ENCODE results near the gene FALEC.
"Not testable (repeated sequence)": the region's sequence is repeated elsewhere in the genome, so short reads cannot be mapped to it uniquely, and the experiment has no call there.

The FALEC gene

DNA sequence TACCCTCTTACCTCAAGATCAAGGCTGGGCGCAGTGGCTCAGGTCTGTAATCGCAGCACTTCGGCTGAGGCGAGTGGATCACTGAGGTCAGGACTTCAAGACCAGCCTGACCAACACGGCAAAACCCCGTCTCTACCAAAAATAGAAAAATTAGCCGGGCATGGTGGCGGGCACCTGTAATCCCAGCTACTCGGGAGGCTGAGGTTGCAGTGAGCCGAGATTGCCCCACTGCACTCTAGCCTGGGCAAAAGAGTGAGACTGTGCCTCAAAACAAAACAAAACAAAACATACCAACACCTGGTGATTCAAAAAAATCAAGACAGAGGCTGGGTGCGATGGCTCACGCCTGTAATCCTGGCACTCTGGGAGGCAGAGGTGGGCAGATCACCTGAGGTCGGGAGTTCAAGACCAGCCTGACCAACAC lies 58.1 kb downstream of the FALEC start:
- DNase-seq (ENCODE audit: low read depth in 3 of 3, low spot score in 1 of 3), result not testable (repeated sequence)

DNA sequence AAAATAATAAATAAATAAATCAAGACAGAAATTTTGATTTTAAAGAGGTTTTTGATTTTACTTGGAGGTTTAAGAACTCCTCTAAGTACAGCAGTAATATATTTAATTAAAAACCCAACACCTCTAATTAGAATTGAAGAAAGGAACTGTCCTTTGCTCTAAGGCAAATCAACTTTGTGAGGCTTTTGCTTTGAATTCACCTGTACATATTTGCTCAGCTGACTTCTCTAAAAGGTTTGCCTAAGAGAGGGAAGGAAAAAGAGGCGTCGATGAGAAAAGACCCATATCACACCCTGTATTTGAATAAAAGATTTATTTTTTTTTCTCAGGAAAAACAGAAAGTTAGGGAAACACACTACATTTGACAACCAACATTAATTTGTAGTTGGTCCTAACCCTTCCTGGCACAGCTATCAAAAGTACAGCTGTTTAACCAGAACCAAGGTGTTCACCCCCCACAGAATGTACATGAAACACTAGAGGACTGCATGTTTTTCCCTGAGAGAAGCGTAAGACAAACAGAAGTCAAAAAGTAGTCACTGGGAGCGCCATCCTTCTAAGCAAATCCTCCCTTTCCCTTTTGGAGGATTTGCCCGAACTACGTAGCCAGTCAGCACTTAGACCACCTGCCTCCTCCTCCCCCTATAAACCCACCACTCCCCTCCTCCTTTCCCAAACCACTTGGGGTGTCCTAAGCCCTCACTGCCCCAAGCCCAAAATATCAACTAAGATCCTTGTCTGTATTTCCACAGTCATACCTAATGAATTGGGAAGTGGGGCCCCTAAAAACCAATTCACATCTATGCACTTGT lies 58.9 kb downstream of the FALEC start:
- no peak for DNase-seq (ENCODE audit: low read depth in 3 of 3, low spot score in 1 of 3)

DNA sequence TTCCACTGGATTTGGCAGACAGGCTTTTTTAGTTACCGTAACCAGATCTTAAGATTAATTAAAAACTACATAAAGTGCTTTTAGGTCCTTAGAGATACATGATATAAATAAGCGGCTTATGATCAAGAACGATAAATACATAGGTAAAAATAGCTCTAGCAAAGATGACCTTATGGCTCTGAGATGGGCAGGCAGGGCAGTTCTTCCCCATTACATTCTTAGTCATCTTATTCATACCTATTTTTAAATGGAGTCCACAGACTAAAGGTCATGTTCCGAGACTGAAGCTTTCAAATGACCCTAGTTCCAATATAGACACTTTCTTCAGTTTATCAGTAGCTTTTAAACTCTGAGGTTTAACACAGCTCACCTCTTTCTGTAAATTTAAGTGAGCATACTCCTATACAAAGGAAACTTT lies 59.5 kb downstream of the FALEC start:
- no peak for DNase-seq (ENCODE audit: low read depth in 3 of 3, low spot score in 1 of 3)

DNA sequence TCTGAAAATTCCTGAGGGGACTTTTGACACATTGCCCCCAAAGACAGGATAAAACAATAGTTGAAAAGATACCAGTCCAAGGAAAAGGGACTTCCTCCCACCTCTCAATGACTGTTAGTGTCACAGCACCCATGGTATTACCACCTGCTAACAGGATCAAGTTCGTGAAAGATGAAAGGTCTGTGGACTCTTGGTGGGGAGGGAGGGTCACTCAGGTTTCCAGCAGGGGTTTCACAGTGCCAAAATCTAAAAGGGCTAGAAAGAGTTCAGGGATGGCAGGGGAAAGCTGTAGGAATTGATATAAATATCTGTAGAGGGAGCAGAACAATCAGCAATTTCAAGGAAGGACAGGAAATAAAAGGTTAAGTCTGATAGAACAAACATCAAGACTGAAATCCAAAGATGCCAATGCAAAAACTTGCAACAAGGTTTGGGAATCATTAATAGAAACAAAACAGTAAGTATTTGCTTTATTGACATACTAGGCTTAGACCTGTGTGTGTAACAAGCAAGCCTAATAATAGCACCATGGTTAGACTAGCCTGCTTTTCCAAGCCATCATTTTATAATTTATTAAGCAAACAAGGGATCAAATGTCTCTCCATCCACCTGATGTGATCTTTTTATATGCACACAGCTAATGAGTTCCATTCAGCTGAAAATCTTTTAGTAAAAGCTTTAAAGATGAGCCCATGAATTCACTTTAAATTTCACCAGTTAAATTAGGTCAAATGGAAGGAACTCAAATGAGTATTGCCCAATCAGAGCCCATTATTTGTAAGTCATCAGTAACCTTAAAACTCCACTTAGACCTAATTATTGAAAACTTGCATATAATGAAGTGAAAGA lies 60.2 kb downstream of the FALEC start:
- no peak for DNase-seq (ENCODE audit: low read depth in 3 of 3, low spot score in 1 of 3)

DNA sequence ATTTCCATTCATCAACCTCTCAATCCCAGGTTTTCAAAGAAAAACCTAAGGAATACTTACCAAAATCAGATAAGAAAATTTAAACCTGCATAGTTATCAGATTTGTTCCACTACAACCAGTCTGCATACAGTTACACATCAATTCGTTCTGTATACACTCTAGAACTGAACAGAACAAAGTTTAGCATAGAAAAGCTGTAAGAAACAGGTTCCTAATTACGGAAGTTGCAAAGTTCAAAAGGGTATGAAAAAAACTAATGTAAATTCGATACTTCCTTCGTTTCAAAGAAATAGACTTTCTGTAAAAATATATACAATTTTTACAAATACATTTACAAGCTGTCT lies 60.8 kb downstream of the FALEC start:
- DNase-seq (ENCODE audit: low read depth in 3 of 3, low spot score in 1 of 3), result no peak

DNA sequence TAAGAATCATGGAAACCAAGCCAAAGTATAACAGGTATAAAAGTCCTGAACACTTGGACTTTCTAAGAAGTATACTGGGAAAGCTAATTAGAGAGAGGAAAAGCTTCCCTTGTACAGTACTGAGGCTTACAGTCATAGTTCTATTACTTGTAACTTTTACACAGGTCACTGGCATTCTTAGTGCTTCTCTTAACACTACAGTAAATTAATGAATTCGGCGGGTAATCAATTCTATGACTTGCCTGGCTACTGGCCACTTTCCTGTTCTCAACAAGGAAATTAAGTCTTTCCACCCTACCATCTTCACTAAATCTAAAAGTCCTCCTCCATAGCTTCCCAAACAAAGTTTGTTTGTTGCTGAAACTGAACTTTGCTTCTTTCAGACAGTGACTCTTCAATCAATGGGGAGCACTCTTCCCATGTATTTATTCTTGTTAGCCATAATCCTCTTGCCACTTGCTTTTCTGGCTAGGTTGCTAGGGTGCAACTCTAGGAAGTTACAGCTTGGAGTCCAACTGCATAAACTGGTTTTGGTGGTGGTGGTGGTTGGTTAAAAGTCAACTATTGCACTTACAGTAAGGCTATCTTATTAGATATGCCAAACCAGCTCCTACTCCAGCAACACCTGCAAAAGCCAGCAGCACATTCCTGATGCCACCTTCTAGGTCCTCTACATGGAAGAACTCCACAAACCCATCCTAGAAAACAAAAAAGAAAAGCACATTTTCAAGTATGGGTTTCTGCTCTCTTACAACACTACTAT lies 61.4 kb downstream of the FALEC start:
- DNase-seq (ENCODE audit: low read depth in 3 of 3, low spot score in 1 of 3), result no peak

DNA sequence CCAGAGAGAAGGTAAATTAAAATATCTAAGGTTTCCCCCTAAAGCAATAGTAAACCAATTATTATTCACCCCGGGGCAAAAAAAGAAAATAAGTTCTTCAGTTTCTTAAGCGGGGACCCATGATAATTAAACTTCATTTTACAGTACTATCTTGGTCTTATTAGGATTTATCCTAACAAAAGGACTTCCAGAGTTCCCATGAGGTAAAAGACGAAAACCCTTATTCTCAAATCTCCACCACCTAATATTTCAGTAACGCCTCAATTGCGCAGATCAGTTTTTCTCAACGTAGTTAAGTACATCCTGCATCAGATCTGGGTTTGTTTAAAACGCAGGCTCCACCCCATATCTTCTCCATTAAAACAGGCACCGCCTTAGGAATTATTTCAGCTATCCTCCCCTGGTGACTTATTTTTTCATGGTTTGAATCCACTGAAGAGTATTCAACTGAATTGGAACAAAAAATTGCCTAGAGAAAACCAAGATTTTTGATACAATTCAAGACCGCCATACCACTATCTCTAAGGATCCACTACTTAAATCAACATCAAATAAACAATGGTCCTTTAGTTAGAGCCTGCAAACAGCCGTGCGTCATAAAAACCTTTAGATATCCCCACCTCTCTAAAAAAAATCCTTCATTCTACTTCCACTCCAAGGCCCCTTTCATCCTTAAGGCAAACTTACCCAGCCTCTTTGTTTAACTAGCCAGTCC lies 62.2 kb downstream of the FALEC start:
- no peak for DNase-seq (ENCODE audit: low read depth in 3 of 3, low spot score in 1 of 3)

DNA sequence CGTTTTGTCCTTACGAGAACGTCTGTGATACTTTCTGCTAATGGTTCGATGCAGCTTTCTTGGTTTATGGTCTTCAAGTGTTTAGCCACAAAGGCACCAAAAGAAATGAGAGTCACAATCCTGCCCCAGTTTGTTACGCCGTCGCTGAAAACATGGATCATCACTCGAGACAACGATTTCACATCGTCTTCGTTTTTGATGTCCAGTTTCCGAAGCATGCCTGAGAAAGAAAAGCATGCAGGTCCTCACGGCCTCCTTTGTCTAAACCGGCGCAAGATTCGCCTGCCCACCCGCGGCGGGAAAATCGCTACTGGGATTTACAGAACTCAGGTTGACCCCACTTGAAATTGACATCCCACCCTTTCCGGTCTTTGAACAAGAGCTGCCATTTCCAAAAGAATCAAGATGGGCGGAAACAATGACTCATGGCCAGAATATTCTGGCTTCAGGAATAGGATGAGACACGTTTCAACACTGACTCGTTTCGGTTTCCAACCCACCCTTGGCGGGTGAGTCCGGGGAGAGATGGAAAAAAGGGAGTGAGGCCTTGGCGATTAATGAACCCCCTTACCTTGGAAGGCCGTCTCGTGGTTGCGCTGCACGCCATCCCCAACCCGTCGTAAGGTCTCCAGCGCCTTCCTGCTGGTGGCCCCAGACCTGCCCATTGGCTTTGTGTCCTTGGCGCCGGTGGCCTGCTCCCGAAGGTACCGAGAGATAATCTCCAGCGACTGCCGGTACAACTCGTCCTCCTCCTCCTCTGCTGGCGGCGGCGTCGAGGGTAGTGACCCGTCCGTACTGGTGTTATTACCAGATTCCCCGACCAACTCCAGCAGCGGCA lies 62.9 kb downstream of the FALEC start:
- no peak for DNase-seq (ENCODE audit: low read depth in 3 of 3, low spot score in 1 of 3)

DNA sequence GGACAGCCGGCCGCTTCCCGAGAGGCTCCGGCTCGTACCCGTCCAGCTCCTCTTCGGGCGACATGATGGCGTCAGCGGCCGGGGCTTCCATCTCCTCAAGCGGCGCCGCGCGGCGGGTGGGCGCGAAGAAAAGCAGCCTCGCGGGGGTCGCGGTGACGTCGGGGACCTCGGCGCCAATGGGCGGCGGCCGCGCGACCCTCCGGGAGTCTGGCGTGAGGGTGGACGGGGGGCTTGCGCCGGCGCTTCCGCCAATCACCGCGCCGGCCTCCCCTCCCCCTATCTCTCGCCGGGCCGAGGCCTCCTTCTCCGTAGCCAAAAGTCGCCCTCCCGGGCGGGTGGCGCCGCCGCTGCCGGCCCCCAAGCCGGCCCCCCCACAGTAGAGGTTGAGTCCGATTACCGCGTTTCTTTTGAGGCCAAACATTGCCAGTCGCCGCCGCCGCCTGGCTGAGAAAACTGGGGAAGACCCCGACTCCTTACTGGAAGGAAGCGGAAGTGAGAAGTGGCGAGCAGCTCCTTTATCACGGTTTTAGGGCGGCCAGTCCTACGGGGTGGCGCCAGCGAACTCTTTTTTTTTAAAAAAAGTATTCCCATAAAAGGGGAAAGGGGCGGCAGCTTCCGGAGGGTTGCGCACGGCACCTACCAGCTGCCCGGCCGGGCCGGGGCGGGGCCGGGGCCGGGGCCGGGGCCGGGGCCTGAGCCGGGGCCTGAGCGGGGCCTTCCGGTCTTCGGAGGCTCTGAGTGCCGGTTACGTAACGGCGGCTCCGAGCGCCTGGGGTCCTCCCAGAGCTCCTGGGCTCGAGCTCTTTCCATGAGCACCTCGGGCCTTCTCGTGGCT lies 63.8 kb downstream of the FALEC start, which contains the start of gene MCL1:
Gene MCL1, minus strand, starts transcription at position 501 of the 835 bp plus-strand sequence. Its CDS starts 80 bp downstream, at position 421.
- peak; percentile 69 to 80 (median 75) for DNase-seq (ENCODE audit: low read depth in 3 of 3, low spot score in 1 of 3)

DNA sequence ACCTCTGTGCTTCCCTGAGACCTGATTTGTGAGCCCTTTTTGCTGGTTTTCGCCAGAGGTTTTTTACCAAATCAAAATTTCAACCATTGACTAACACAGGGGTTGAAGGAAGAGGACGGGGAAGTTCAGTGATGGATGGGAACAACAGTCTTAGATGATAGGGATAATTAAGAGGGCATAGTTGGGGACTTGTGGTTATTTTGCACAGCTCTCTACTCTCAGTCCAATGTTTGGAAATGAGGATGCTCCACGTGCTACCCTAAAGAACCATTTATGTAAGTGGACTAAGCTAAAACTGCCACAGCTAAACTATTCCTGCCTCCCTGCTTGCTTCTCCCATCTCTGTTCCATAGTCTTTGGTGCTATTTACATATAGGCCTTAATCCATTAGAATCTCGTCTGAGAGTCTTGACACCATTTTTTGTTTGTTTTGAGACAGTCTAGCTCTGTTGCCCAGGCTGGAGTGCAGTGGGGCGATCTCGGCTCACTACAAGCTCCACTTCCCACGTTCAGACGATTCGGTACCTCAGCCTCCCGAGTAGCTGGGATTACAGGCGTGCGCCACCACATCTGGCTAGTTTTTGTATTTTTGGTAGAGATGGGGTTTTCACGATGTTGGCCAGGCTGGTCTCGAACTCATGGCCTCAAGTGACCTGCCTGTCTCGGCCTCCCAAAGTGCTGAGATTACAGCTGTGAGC lies 64.5 kb downstream of the FALEC start:
- no peak for DNase-seq (ENCODE audit: low read depth in 3 of 3, low spot score in 1 of 3)

DNA sequence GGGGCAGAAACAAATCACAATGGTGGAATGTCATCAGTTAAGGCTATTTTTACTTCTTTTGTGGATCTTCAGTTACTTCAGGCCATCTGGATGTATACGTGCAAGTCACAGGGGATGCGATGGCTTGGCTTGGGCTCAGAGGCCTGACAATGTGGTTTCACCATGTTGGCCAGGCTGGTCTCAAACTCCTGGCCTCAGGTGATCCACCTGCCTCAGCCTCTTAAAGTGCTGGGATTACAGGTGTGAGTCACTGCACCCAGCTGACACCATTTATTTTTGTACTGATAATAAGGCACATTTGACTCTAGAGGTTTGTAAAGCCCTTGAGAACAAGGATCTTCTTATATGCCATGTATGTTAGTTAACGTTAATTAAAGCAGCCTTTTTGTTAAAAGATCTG lies 65.4 kb downstream of the FALEC start:
- not testable (repeated sequence) for DNase-seq (ENCODE audit: low read depth in 3 of 3, low spot score in 1 of 3)

DNA sequence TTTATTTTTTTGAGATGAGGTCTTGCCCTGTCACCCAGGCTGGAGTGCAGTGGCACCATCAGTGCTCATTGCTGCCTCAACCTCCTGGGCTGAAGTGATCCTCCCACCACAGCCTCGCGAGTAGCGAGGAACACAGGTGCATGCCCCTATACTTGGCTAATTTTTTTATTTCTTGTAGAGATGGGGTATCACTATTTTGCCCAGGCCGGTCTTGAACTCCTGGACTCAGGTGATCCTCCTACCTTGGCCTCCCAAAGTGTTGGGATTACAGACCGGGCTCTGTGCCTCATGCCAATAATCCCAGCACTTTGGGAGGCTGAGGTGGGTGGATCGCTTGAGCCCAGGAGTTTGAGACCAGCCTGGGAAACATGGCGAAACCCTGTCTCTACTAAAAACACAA lies 65.9 kb downstream of the FALEC start:
- DNase-seq (ENCODE audit: low read depth in 3 of 3, low spot score in 1 of 3), result not testable (repeated sequence)

DNA sequence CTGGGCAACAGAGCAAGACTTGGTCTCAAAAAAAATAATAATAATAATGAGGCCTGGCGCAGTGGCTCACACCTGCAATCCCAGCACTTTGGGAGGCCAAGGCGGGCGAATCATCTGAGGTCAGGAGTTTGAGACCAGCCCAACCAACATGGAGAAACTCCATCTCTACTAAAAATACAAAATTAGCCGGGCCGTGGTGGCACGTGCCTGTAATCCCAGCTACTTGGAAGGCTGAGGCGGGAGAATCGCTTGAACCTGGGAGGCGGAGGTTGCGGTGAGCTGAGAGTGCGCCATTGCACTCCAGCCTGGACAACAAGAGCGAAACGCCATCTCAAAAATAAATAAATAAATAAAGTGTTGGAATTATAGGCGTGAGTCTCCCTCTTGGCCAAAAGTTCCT lies 66.4 kb downstream of the FALEC start:
- DNase-seq (ENCODE audit: low read depth in 3 of 3, low spot score in 1 of 3), result not testable (repeated sequence)

DNA sequence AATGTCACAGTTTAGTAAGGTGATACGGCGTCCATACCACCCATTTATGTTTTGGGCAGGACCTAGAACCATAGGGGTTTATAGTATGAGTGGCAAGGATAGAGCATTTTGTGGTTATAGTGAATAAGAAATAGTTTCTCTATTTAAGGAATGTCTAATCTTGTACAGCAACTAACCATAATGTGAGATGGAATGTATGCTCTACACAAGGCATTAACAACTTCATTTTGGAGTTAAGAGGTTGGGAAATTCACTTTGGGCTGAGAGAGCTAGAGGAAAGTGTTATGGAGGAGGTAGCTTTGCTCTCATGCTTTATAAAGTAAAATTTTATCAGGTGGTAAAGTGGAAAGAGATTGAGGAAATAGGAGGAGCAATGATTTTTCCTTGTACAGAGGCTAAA lies 66.8 kb downstream of the FALEC start:
- DNase-seq (ENCODE audit: low read depth in 3 of 3, low spot score in 1 of 3), result no peak

Data from stimulated activated CD4-positive, alpha-beta T cell treated with anti-CD3 and anti-CD28 coated beads, TNF-alpha, amount 100 ng/mL, for 1 hour (primary cell).